HepG2 (cell line): ENCODE measurements around the gene ZBP1. TPM values are rescaled to one million over a fixed set of nuclear protein-coding genes. Genes with fewer than 3 reads are reported as not detected.

Experiments used
- BHLHE40 ChIP-seq: IDR thresholded peaks from 2 replicates; pipeline ENCODE4 v1.6.1; 2011; ENCODE audit warnings: low read length, improper control_type of control experiment
- ETV6 ChIP-seq: sonication (generic); formaldehyde crosslinking; conservative IDR thresholded peaks from 2 replicates; pipeline ENCODE4 v1.4.0; 2020; ENCODE audit warnings: missing genetic modification reagents
- KLF15 ChIP-seq: sonication (generic); formaldehyde crosslinking; IDR thresholded peaks from 2 replicates; pipeline ENCODE4 v1.8.1; 2023; ENCODE audit warnings: borderline replicate concordance, mild to moderate bottlenecking, inconsistent platforms, missing genetic modification reagents, mixed read lengths
- MAZ ChIP-seq, 2 experiments: sonication (generic) in 1 of 2; formaldehyde crosslinking in 1 of 2; IDR thresholded peaks; 2 replicates each; pipeline versions ENCODE4 v1.5.0 to v1.6.1; 2012 to 2020; ENCODE audit warnings: low read depth in 2 of 2, mild to moderate bottlenecking in 2 of 2, borderline replicate concordance in 1 of 2, improper control_type of control experiment in 1 of 2, low read length in 1 of 2, missing genetic modification reagents in 1 of 2, moderate library complexity in 1 of 2
- PAF1 ChIP-seq: IDR thresholded peaks from 2 replicates; pipeline ENCODE4 v1.6.1; 2016; ENCODE audit warnings: missing genetic modification reagents, missing compliant biosample characterization
- PHF8 ChIP-seq: sonication (generic); formaldehyde crosslinking; IDR thresholded peaks from 2 replicates; pipeline ENCODE4 v1.5.0; 2020; ENCODE audit warnings: missing genetic modification reagents
- RAD51 ChIP-seq: fragments of 450-650 bp; IDR thresholded peaks from 2 replicates; pipeline ENCODE4 v1.6.1; 2016; ENCODE audit warnings: borderline replicate concordance
- SAP130 ChIP-seq: IDR thresholded peaks from 2 replicates; pipeline ENCODE4 v1.6.1; 2016; ENCODE audit warnings: low read depth
- SCMH1 ChIP-seq: sonication (generic); formaldehyde crosslinking; IDR thresholded peaks from 2 replicates; pipeline ENCODE4 v1.9.0; 2021; ENCODE audit warnings: missing genetic modification reagents, mild to moderate bottlenecking, borderline replicate concordance
- SP2 ChIP-seq: sonication (generic); formaldehyde crosslinking; IDR thresholded peaks from 2 replicates; pipeline ENCODE4 v1.5.1; 2020; ENCODE audit warnings: mild to moderate bottlenecking, missing genetic modification reagents
- ZBTB42 ChIP-seq: sonication (generic); formaldehyde crosslinking; IDR thresholded peaks from 2 replicates; pipeline ENCODE4 v1.5.0; 2020; ENCODE audit warnings: mild to moderate bottlenecking, missing genetic modification reagents
- ZFX ChIP-seq: sonication (generic); formaldehyde crosslinking; IDR thresholded peaks from 2 replicates; pipeline ENCODE4 v1.4.0; 2020; ENCODE audit warnings: mild to moderate bottlenecking, low read depth, missing genetic modification reagents, moderate library complexity
- ZMYM4 ChIP-seq: sonication (generic); formaldehyde crosslinking; IDR thresholded peaks from 2 replicates; pipeline ENCODE4 v1.8.1; 2023; ENCODE audit warnings: mild to moderate bottlenecking, missing genetic modification reagents
- ZNF460 ChIP-seq: sonication (generic); formaldehyde crosslinking; IDR thresholded peaks from 2 replicates; pipeline ENCODE4 v1.5.1; 2020; ENCODE audit warnings: missing genetic modification reagents, mild to moderate bottlenecking, borderline replicate concordance
- ZNF563 ChIP-seq: sonication (generic); formaldehyde crosslinking; IDR thresholded peaks from 2 replicates; pipeline ENCODE4 v1.8.0; 2022; ENCODE audit warnings: mild to moderate bottlenecking, moderate library complexity, missing genetic modification reagents
- ZNF772 ChIP-seq: sonication (generic); formaldehyde crosslinking; IDR thresholded peaks from 2 replicates; pipeline ENCODE4 v1.5.0; 2020; ENCODE audit warnings: mild to moderate bottlenecking, missing genetic modification reagents
- ZSCAN21 ChIP-seq: sonication (generic); formaldehyde crosslinking; IDR thresholded peaks from 2 replicates; pipeline ENCODE4 v1.8.0; 2022; ENCODE audit warnings: mild to moderate bottlenecking, missing genetic modification reagents, moderate library complexity, borderline replicate concordance
- polyA plus RNA-seq, 8 experiments: library from polyadenylated mRNA; depleted of rRNA in 3 of 8; stranded (reverse) in 7 of 8; unstranded in 1 of 8; fragments of >200 nt; fragmentation: Illumina TruSeq in 4 of 8; extraction: Trizol in 4 of 8; gene quantifications; 2 replicates each; pipeline versions ENCODE4 v1.2.1 to v1.2.3, GENCODE V29; 2011 to 2016; ENCODE audit warnings: low read depth in 4 of 8, missing spikeins in 1 of 8, mixed read lengths in 1 of 8; ENCODE audit not compliant: insufficient read depth in 1 of 8
- total RNA-seq, 5 experiments: library from RNA; depleted of rRNA; stranded (reverse); fragments of >200 nt; fragmentation: Illumina TruSeq; extraction: Trizol; gene quantifications; 2 replicates each; pipeline ENCODE4 v1.2.3, GENCODE V29; 2016; ENCODE audit warnings: low read depth in 1 of 5
- TF ChIP-seq, protein P1 (sequence below): sonication (generic); formaldehyde crosslinking; IDR thresholded peaks from 2 replicates; pipeline ENCODE4 v1.4.0; 2020; ENCODE audit warnings: missing genetic modification reagents
- TF ChIP-seq, protein P2 (sequence below): sonication (generic); formaldehyde crosslinking; IDR thresholded peaks from 2 replicates; pipeline ENCODE4 v1.4.0; 2020; ENCODE audit warnings: missing genetic modification reagents
- TF ChIP-seq, protein P3 (sequence below): IDR thresholded peaks from 2 replicates; pipeline ENCODE4 v1.6.1; 2016
- TF ChIP-seq, protein P4 (sequence below): sonication (generic); formaldehyde crosslinking; IDR thresholded peaks from 2 replicates; pipeline ENCODE4 v1.9.0; 2021; ENCODE audit warnings: missing genetic modification reagents, borderline replicate concordance

Gene ZBP1
- total and polyA plus RNA-seq, 2 of the 13 experiments (the other 11 are each of a cell fraction or from before 2014, with no cell fraction given), result not detected

DNA sequence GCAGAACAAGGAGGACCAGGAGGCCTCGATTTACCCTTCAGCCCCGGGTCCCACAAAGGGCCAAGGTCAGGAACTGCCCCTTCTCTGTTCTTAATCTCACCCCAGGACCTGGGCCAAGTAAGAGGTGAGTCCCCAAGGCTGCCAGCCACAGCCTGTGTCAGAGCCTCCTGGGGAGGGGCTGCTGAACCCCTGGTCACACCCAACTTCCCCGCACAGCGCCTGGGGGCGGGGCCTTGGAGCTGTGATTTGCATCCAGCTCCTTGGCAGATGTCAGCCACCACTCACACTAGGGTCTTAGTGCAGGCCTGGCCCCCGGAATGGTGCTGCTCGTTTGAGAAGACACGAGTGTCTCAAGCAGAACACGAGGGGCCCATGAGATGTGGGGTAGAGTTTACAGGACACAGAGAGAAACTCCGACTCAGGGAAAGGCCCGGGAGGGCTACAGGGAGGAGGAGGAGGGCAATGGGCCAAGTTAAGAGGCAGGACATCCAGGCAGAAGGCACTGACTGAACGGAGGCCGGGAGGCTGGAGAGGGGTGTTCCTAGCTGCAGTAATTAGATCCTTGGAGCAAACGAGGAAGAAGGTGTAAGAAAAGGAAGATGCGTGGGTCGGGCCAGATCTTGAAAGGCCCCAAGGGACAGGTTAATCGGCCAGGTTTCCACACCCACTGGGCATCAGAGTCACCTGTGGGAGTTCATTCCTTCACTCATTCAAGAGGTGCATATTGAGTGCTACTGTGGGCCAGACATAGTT, 26.9 kb downstream of the ZBP1 start (continued):
- TF ChIP-seq, protein P1, sequence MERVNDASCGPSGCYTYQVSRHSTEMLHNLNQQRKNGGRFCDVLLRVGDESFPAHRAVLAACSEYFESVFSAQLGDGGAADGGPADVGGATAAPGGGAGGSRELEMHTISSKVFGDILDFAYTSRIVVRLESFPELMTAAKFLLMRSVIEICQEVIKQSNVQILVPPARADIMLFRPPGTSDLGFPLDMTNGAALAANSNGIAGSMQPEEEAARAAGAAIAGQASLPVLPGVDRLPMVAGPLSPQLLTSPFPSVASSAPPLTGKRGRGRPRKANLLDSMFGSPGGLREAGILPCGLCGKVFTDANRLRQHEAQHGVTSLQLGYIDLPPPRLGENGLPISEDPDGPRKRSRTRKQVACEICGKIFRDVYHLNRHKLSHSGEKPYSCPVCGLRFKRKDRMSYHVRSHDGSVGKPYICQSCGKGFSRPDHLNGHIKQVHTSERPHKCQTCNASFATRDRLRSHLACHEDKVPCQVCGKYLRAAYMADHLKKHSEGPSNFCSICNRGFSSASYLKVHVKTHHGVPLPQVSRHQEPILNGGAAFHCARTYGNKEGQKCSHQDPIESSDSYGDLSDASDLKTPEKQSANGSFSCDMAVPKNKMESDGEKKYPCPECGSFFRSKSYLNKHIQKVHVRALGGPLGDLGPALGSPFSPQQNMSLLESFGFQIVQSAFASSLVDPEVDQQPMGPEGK, result no peak
- TF ChIP-seq SP2 (CRISPR knock-in tag) (no peak; the same call in 1 of the 2 replicates), SCMH1 (CRISPR knock-in tag) (no peak), ETV6 (CRISPR knock-in tag) (no peak), ZNF772 (CRISPR knock-in tag) (no peak), ZSCAN21 (CRISPR knock-in tag) (no peak), ZNF460 (CRISPR knock-in tag) (no peak), PAF1 (CRISPR knock-in tag) (no peak), KLF15 (no peak), SAP130 (no peak), ZBTB42 (CRISPR knock-in tag) (no peak), ZMYM4 (CRISPR knock-in tag) (peak; percentile 25; the same call in 1 of the 2 replicates), BHLHE40 (no peak), MAZ (IDR thresholded peaks at IDR 0.05; ENCODE audit: borderline replicate concordance, low read depth, low read length) (no peak), MAZ (CRISPR knock-in tag; IDR thresholded peaks at IDR 0.05; ENCODE audit: low read depth) (no peak), ZFX (CRISPR knock-in tag) (no peak), PHF8 (CRISPR knock-in tag) (no peak), RAD51 (no peak), ZNF563 (CRISPR knock-in tag) (no peak)
- TF ChIP-seq, protein P2, sequence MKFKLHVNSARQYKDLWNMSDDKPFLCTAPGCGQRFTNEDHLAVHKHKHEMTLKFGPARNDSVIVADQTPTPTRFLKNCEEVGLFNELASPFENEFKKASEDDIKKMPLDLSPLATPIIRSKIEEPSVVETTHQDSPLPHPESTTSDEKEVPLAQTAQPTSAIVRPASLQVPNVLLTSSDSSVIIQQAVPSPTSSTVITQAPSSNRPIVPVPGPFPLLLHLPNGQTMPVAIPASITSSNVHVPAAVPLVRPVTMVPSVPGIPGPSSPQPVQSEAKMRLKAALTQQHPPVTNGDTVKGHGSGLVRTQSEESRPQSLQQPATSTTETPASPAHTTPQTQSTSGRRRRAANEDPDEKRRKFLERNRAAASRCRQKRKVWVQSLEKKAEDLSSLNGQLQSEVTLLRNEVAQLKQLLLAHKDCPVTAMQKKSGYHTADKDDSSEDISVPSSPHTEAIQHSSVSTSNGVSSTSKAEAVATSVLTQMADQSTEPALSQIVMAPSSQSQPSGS (CRISPR knock-in tag), result no peak
- TF ChIP-seq, protein P3, sequence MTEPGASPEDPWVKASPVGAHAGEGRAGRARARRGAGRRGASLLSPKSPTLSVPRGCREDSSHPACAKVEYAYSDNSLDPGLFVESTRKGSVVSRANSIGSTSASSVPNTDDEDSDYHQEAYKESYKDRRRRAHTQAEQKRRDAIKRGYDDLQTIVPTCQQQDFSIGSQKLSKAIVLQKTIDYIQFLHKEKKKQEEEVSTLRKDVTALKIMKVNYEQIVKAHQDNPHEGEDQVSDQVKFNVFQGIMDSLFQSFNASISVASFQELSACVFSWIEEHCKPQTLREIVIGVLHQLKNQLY (CRISPR knock-in tag), result no peak
- TF ChIP-seq, protein P4, sequence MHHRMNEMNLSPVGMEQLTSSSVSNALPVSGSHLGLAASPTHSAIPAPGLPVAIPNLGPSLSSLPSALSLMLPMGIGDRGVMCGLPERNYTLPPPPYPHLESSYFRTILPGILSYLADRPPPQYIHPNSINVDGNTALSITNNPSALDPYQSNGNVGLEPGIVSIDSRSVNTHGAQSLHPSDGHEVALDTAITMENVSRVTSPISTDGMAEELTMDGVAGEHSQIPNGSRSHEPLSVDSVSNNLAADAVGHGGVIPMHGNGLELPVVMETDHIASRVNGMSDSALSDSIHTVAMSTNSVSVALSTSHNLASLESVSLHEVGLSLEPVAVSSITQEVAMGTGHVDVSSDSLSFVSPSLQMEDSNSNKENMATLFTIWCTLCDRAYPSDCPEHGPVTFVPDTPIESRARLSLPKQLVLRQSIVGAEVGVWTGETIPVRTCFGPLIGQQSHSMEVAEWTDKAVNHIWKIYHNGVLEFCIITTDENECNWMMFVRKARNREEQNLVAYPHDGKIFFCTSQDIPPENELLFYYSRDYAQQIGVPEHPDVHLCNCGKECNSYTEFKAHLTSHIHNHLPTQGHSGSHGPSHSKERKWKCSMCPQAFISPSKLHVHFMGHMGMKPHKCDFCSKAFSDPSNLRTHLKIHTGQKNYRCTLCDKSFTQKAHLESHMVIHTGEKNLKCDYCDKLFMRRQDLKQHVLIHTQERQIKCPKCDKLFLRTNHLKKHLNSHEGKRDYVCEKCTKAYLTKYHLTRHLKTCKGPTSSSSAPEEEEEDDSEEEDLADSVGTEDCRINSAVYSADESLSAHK (CRISPR knock-in tag), result no peak
